ENCODE measurements around the gene KRCC1.

Gene KRCC1

DNA sequence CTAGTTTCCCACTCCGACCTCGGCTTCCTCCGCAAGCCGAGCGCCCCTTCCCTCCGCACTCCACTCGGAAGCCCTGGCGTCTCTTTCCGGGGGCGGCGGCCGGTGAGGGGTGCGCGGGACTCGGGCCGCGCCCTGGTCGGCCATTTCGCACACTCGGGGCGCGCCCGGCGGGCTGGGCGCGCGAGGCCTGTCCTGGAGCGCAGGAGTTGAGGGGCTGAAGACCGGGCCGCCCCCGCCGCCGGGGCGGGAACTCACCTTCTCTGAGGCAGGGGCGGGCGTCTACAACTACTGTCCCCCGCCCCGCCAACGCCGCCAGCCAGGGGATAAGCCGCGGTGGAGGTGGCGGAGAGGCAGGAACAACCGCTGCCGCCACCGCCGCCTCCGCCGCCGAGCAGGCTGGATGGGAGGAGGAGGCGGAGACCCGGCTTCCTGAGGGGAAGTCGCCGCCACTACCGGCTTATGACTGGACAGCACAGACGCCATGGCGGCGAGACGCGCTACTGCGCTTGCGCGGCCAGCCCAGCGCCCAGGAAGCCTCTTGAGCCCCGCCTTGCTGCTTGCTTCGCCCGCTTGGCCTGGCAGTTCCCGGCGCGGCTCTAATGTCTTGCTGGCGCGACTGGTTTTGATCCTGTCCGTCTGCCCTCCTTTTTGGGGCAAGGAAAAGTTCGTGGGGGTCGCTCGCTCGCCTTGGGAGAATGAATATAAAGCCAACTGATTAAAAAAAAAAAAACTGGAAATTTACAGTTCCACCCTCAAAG is at the start of gene KRCC1:
Gene KRCC1, minus strand, starts transcription at position 413 of the 758 bp plus-strand sequence. CDS start 27,220 bp downstream, outside the sequence.
- peak; percentile 94 for DNase-seq

DNA sequence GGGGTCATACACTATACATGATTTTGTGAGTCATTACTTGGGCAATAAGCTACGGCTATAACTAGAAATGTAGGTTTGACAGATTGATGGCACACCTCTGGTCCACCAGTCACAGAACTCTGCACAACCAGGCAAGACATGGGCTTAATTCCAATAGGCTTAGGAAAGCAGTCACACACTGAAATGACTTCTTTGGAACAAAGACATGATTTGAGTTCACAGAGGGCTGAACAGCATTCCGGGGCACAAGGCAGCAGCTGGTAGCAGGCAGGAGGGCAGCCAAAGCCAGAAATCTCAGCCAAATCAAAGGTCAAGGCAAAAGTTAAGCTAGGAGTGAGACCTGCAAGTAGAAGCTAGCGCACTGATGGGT is 44.9 kb upstream of the KRCC1 start:
- no peak for DNase-seq

DNA sequence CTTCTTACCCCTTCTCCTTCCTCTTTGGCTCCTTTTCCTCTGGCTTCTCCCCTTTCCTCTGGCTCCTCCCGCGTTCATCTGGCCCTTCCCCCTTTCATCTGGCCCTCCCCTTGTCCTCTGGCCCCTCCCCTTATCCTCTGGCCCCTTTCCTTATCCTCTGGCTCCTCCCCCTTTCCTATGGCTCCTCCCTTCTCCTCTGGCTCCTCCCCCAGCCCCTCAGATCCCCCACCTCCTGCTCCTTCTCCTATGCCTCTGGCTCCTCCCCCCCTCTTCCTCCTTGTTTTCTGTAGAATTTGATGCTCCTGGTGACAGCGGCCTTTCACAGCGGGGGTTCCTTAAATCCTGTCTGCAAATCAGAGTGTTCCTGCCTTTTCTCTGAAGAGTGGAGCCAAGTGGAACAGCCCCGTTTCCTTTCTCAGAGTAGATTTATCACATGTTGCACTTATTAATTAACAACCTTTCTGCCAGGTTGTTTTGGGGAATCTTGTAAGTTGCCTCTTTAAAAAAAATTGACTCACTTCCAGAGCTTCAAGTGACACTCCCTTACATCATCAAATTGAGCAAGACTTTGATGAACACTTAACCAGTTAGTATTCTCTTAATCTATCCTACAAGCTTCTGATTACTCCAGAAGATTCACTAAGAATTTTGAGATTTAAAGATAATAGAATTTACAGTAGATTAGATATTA is 44.4 kb upstream of the KRCC1 start:
- no peak for DNase-seq

DNA sequence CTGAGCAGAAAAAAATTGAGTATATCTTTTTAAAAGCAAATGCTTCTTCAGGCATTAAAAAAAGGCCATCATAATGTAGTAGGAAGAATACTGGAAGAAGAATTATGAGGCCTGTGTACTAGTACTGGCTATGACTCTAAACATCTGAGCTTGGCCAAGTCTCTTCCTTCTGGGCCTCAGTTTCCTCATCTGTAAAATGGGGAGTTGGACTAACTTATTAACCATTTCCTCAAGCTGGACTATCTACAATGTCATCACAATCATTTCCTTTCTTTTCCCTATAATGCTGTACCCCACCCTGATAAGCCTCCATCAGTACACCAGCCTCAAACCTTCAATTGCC is 42.9 kb upstream of the KRCC1 start:
- DNase-seq, result no peak

DNA sequence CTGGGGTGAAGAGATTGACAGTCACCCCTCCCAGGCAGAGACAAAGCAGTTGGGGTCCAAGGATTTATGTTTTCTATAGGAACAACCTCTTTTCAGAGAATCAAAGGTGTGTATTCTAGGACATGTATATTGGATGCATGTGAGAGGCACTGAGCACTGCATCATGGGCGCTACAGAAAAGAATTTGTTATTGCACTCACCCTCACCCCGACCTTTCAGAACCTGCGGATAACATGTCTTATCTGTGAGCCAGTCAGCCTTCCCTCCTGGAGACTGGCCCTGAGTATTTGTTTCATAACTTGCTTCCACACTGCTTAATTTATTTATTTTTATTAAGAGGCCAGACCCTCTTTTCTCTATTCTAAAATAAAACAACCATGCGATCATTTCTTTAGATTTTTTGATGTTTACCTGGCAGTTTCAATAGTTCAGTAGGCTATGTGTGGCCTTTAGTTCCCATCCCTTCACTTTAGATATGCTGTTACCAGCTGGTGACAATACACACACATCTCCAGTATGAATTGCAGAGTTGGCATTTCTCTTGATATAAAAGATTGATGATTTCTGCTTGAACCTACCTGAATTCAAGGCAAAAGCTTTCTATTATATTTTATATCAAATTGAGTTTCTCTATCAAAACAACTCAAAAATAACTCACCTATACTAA is 42.4 kb upstream of the KRCC1 start:
- no peak for DNase-seq

DNA sequence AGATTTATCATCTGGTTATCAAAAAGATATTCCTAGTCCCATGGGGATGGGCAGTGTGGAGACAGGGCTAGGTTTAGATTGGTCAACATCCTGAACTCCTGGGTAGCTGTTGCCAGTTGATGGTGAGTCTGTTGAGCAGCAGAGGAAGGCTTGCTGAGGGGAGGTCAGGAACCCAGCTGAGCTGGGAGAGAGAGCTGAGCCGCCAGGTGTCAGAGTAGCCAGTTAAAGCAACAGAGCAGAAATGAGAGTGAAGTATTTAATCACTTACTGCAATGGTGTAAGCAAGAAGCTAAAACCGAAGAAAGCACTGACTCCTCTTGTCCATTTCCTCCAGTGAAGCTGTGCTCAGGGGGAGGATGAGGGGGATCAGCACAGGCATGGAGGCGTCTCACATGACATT is 41.6 kb upstream of the KRCC1 start:
- DNase-seq, result no peak

DNA sequence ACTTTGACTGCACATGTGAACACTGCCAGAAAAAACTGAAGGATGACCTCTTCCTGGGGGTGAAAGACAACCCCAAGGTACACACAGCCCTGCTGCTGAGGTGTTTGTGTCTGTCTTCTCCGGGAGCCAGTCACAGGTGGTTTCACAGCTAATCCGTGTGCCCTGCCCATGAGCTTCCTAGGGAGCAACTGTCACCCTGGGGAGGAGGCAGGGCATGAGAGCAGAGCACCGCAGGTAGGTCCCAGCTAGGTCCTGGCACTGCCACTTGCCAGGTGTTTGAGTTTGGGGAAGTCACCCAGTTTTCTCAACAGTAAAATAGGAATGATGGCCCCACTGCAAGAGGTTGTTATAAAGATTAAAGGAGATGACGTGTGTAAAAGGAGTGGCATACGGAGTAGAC is 41.1 kb upstream of the KRCC1 start:
- DNase-seq, result no peak

DNA sequence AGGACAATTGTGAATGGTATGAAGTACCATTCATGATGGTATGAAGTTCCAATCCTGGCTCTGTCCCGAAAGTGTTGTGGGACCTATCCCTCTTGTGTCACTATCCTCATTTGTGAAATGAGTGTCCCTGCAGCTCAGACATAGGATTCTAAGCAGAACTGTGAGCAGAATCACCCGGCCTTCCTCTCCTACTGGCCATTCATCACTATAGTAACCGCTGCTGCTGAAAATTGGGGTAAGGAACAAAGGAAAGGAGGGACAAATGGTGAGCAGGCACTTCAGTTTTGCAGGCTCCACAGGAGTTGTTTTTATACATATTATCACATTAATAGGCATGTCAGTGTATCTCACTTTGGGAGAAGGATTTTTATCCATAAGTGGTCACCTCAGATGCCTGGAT is 39.4 kb upstream of the KRCC1 start:
- DNase-seq, result peak; percentile 5

DNA sequence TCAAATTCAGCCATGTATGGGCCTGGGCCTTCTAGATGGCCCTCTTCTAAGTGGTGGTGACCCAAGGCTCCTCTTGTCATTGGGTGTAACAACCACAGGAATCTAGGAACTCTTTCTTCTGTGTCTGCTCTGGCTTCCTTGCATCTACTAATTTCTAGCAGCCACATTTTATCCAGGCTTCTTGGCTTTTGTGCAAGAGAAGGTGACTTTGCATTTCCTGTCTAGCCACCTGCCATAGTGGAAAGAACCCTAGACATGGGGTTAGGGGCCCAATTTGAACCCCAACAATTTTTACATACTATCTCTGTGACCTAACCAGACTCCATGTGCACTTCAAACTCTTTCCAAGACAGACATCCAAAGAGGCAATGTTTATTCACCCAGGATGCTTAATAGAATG is 37.2 kb upstream of the KRCC1 start:
- DNase-seq, result no peak

DNA sequence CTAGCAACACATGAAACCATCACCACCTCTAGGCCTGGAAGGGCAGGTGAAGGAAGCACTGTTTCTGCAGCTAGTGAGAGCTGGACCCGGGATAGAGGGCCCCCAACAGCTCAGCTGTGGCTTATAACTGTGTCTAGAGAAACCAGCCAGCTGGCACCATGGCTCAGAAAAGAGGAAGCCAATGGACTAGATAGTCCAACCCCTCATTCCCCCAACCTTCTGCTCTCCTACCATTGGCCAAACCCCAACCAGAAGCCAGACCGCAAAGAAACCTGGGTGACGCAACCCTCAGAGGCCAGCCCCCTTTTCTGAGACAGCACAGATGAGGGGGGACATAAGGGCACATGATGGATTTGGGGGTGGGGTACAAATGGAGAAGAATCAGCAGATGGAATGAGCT is 36.4 kb upstream of the KRCC1 start:
- DNase-seq, result no peak

DNA sequence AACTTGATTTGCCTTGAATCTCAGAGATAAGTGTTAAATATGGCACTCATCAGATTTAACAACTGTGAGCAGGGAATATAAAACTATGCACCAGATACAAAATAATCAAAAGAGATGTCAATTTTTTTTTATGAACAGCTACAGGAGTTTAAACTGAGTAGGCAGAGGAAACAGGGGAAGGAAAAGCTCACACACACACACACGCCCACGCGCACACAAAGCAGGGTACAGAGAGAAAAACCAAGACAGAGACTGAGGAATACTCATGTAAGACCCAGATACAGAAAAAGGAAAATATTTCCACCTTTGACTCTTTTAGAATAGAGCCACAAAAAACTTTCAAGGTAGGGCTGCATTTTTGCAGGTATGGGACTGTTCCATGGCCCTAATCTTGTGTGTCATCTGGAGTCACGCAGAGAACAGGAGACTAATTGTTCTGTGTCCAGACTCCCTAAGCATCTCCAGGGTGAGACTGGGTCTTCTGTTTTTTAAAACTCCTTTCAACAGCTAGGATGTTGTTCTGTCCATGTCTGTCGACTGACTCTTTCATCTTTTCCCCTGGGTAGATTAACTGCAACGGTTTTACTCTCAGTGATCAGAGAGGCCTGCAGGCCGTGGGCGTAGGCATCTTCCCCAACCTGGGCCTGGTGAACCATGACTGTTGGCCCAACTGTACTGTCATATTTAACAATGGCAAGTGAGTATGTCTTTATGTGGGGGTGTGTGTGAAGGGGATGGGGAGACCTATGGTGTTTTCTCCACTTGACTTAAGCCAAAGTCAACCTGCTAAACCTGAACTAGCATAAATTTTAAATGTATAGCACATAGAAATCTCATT is 35.1 kb upstream of the KRCC1 start:
- no peak for DNase-seq

DNA sequence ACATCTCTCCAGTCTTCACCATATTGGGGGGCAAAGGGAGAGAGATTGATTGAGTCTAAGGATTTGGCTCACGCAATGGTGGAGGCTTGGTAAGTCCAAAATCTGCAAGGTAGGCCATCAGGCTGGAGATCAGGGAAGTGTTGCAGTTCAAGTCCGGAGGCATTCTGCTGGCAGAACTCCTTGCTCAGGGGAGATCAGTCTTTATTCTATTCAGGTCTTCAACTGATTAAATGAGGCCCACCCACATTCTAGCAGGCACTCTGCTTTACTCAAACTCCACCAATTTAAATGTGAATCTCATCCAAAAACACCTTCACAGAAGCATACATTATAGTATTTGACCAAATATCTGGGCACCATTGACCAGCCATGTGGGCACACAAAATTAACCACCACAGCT is 33.4 kb upstream of the KRCC1 start:
- DNase-seq, result no peak

DNA sequence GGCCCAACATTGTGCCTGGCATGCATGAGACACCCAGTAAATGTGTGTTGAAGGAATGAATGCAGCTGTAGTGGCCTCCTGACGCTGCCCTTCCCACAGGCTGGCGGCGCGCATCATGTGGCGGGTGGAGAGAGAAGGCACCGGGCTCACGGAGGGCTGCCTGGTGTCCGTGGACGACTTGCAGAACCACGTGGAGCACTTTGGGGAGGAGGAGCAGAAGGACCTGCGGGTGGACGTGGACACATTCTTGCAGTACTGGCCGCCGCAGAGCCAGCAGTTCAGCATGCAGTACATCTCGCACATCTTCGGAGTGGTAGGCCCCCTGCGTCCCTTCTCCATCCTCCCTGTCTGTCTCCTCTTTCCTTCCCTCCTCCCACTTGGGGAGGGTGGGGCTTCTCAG is 32.2 kb upstream of the KRCC1 start:
- no peak for DNase-seq

DNA sequence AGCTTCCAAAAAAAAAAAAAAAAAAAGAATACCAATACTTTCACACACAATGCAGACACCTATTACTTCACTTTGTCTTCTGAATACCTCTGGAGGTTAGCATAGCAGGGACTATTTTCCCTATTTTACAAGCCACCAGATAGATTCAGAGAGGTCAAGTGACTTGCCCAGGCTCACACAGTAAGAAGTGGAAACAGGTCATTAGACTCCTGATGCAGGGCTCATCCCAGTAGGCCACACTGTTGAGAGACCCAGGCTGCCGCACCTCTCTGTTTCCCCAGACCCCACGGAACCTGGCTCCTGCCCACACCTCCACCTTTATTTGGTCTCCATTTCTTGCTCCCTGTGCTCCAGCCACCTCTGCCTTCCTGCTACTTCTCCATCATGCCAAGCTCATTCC is 31.5 kb upstream of the KRCC1 start:
- DNase-seq, result no peak

DNA sequence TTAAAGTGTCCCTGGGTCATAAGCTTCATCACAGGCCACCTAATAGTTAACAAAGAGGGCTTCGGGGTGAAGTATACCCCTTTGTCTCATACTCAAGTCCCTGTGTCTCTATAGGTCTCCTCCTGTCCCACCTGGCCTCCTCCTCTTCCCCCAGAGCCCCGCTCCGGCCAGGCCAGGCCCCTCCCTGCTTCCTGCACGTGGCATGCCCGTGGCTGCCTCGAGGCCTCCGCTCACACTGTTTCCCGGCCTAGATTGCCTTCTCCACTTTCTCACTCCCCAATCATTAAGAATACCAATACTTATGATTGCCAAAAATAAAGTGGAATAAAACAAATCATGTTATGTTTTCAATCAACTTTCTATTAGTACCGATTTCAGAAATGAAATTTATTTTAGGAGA is 30.8 kb upstream of the KRCC1 start:
- DNase-seq, result no peak

DNA sequence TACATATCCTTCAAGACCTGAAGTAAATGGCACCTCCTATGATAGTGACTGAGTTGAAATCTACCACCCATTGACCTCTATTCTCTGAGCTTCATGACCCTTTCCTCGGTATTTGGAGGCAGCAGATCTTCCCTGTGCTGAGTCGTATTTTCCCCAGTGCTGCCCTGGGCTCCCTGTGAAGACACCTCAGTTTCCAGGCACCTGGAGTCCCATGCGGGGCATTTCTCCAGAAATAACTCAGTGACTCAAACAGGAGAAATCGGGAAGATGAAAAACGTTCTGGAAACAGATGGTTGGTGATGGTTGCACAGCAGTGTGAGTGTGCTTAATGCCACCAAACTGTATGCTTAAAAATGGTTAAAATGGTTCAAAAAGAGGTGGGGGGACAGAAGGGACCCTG is 30.0 kb upstream of the KRCC1 start:
- no peak for DNase-seq

DNA sequence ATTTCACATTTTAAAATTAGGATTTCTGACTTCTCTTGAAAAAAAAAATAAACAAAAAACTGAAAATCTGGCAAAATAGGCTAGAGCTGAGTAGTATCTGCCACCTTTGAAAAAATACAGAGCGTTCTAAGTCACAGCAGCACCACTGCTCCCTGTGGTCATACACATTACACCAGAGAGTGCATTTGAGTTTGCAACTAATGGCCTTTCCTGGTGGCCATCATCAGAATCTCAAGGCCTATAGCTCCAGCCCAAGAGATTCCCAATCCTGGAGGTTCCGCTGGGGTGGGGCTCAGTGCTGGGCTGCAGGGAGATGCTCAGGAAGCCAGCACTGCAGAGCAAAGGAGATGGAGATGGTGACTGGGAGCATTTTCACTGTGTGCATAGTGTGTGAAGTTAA is 29.5 kb upstream of the KRCC1 start:
- DNase-seq, result no peak

DNA sequence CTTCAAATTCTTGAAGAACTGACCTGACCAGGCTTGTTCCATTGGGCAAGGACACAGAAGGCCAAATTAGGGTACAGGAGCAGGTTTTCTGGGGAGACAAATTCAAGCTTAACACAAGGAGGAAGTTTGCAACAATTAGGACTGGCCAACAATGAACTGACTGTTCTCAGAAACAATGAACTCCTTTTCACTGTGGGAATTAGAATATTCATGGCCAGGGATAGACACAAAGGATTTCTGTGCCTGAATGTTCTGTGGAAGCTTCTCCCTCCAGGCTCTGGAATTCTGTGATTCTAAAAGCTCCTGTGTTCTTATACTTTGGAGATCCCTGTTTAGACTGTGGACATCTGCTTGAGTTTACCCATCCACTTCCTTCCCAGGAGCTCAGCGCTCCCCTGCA is 27.2 kb upstream of the KRCC1 start:
- no peak for DNase-seq

DNA sequence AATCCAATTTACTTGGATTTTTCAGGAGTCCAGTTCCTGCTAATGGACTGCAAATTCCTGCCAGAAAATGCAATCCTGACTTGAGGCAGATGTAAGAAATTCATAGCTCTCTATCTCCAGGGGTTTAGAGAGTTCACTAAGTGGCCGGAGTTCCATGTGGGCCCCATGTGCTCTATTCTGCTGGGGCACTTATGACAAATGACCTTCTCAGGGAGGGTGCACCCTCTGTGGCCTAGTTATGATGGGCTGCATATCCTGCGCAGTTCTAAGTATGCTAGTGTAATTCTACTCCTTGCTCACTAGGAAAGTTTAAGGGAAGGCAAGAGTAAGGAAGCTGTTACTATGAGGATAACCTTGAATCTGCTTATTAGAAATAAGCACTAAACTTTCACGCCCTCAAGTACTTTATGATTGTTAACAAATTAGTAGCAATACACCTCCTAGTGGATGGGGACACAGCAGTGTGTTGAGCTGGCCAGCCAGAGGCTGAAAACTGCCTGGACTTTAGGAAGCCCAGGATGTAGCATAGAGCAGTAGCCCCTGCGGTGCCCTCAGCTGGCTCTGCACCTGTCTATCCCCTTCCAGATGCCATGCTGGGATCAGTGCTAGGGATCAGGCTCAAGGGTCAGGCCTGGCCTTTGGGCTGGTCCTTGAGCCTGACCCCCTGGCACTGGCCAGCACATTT is 26.5 kb upstream of the KRCC1 start:
- no peak for DNase-seq

DNA sequence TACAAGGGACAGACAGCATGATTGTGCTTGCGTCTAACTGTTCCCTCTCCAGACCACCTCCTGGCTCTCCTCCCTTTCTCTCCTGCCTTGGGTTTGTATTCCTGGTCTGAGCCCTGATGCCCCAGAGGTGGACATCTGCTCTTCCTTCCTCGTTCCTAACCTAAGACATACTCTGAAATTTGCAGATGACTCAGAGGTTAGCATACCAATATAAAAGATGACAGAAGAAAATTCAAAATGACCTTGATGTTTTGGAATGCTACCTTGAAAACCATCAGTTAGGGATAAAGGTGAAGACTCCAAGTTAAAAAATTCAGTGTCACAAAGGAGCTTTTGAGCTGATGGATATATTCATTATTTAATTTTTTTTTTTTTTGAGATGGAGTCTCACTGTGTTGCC is 25.0 kb upstream of the KRCC1 start:
- no peak for DNase-seq

DNA sequence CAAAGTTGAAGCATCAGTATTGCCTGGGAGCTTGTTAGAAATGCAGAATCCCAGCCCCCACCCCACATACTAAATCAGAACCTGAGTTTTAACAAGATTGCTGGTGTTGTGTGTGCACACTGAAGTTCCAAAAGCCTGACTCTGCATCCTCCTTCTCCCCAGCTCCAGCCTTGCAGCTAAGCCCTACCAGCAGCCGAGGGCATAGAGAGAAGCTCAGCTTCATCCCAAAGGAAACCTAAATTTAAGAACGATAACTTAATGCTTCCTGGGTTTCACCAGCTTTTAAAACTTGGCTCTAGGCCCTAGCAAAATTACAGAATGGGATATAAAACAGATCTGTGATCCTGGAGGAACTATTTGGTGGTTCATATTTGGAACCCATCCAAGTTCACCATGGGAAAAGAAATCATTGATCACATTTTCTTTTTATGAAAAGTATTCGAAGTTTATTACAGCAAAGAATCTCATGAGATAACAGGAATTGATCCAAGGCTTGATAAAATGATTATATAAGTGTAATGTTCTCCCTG is 23.1 kb upstream of the KRCC1 start:
- no peak for DNase-seq

DNA sequence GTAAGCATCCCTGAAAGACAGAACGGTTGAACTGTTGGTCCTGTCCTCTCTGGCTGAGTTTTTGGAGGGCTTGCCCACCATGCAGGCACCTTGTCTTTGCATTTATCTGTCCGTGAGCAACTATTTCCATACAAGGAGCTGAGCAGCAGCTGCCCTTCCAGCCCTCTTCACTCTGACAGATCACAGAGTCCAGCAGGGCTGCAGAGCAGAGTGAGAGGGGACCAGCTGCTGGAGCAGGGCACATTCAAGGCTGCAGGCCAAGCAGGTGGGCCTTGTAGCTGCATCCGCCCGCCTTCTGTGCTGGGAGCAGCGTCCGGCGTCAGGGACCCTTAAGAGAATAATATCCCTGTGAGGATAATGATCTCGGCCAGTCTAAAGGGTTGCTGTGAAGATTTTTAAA is 21.5 kb upstream of the KRCC1 start:
- DNase-seq, result no peak

DNA sequence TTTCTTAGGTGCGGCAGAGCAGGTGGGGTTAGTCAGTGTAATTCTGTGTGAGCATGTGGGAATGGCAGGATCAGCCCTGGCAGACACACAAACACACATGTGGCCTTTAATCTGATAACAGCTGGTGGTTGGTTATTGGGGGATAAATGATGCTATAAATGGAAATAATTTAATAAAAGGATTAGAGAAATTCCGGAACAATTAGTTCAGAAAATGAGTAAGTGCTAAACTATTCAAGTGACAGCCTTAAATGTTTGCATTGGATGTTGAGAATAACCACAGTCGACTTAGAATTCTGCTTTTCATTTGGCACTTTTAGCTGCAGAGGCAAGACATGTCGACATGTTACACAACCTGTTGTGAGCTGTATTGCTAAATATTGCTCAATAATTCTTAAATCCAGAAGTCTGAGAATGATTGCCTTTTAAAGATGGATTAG is 19.3 kb upstream of the KRCC1 start:
- no peak for DNase-seq

Data from NCI-H774 (cell line).